SW480 (cell line): ENCODE results near the gene TMPRSS6.

Experiments used
- DNase-seq: peaks from one replicate; pipeline ENCODE4 v3.0.0-alpha.2; 2016; ENCODE audit warnings: low spot score

Gene TMPRSS6

DNA sequence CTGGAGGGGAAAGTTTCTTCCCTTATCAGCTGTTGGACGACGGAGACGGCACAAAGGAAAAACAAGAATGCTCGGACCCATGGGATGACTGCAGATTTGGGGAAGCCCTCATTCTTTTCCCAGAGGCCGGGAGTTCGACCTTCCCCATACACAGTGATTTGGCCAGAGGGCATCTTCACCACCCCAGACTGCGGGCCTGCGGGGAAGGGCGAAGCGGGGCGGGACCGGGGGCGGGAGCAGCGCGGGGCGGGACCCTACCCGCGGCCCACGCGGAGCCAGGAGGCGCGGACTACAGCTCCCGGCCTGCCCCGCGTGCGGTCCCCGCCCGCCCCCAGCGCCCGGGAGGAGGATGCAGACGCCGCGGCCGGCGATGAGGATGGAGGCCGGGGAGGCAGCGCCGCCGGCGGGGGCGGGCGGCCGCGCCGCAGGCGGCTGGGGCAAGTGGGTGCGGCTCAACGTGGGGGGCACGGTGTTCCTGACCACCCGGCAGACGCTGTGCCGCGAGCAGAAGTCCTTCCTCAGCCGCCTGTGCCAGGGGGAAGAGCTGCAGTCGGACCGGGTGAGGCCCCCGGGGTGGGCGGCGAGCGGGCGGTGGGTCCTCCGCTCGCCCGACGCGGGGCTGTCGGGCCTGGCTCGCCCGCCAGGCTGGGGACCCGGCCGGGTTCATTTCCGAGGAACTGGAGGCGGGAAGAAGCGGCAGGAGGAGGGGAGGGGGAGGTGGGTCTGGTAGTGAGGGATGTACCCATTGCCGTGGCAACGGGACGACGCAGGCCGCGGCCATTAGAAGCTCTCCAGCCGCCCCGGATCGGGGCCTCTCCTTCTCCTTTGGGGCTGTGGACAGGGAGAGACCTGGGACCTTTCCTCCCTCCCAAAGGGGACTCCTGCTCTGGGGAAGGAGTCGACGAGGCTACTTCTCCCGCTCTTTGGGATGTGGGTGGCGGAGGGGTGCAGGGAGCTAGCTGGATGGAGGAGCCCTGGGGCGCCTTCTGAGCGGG, 57.8 kb downstream of the TMPRSS6 start, which contains the start of gene KCTD17:
KCTD17 (plus strand) TSS at position 352 of the 995 bp plus-strand sequence; CDS start at position 371, 19 bp downstream.
- peak; percentile 43 for DNase-seq

DNA sequence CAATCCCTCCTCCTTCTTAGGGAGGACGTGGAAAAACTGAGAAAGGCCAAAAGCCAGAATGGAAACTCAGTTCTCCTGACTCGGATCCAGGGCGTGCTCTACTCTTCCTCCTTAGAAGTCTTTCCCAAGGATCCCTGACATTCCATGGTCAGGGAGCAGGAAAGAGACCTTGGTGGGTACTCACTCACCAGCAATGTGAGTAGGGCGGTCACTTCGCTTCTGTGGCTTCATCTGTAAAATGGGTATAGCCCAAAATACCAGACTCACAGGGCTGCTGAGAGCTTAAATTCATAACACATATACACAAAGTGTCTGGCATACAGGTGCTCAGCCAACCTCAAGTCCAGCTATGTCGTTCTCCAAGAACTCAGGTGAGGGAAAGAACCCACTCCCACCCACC, 58.6 kb downstream of the TMPRSS6 start:
- DNase-seq, result no peak

DNA sequence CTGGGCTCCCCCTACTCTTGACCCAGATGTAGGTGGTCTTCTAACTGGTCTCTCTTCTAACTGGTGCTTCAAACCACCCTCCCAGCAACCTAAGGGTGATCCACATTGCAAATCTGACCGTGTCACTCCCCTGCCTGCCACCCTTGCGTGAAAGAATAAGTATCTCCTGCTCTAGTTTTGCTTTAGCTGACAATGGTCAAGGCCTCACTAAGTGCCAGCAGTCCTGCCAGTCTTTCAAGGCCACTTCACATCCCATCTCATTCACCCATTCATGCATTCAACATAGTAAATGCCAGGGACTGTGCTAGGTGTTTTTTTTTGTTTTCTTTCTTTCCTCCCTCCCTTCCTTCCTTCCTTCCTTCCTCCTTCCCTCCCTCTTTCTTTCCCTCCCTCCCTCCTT, 60.3 kb downstream of the TMPRSS6 start:
- no peak for DNase-seq

DNA sequence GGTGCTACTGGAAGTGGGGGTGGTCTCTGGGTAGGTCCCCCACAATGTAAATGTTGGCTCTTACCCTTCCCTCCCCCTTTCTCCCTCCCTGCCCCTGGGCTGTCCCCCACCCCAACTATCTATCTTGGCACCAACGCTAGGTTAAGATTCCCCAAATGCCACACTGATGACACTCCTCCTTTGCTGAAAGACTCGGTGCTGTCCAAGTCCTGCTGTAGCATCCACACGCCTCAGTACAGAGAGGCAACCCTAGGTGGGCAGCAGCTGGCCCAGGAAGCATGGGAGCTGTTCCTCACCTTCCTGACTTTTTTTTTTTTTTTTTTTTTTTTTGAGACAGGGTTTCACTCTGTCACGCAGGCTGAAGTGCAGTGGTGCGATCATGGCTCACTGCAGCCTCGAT, 61.4 kb downstream of the TMPRSS6 start:
- no peak for DNase-seq

DNA sequence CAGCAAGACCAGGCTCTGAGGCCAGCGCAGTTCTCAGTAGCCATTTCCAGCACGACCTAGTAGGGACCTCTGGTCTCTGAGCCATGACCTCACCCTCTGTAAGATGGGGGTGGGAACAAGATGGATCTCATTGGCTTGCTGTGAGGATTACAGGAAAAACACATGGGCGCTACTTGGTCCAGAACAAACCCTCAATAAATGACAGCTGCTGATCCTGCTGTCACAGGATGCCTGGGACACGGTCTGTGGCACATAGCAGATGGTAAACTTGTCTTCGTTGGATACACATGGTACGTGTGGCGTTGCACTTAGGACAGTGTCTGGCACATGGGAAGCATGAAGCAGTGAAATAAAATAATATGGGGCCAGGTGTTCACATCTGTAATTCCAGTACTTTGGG, 62.5 kb downstream of the TMPRSS6 start:
- DNase-seq, result no peak

DNA sequence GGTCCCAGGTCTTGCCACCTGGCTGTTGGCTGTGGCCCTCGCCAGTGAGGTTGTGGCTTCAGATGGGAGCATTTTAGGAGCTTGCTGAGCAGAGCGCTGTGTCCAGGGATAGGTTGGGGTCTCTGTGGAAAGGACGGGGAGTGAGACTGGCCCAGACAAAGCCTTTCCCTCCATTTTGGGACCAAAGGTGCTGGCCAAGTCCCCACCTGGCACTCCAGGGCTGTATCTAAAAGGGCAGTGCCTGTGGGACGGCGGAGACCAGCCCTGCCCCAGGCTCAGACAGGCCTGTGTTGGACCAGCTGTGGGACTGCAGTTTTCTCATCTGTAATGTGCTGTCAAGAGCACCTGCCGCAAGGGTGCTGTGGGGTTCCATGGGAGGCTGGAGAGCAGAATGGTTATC, 62.9 kb downstream of the TMPRSS6 start:
- no peak for DNase-seq

DNA sequence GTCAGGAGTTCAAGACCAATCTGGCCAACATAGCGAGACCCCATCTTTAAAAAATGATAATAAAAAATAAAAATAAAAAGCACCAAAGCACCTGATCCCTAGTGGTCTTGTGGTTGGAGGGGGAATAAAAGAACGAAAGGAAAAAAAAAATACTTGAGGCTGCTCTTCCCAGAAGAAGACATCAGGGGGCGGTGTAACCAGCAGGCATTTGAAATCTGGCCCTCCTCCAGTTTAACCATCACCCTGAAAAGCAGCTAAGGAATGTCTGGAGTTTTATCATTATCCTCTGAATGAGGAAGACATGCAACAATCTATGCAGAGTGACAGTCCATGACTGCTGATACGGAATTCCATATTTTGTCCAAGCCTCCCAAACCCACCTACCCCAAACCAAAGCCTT, 63.6 kb downstream of the TMPRSS6 start:
- DNase-seq, result no peak

DNA sequence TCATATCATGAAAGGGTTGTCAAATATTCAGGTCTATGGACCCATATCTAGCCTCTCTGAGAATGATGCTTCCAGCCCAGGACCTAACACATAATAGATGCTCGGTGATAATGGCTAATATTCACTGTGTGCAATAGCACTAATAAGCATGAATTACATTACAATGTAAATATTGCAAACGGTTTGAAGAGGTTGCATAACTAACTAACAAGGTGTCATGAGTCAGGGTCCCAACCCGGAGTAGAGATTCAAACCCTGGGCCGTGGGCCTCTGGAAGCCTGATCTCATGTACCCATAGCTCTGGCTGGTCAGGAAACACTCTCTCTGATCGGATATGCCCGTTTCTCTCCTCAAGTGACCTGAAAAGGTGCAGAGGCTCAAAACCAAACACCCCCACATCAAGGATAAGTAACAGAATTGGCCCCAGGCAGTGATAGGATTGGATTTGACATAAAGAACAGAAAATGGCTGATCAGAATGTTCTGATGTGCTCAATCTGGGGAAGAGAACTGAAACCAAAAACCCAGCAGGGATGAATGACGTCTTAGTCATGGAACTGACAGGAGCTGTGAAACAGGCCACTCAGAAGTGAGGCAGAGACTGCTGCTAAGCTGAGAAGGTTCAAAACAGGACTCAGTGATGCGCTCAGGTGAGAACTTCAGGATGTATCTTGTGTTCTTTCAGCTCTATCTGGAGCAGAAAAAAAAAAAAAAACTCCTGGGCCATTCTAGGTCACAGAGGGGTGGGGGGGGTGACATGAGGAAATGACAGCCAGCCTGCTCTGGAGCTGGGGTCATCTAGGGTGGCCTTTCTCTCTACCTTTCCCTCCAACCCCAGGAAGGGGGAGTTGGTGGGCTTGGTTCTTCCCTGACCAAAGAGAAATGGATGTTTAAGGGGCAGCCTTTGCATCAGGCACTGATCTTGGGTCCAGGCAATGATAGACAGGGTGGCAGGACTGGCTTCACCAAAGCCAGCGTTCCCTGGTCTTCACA, 64.6 kb downstream of the TMPRSS6 start:
- no peak for DNase-seq

DNA sequence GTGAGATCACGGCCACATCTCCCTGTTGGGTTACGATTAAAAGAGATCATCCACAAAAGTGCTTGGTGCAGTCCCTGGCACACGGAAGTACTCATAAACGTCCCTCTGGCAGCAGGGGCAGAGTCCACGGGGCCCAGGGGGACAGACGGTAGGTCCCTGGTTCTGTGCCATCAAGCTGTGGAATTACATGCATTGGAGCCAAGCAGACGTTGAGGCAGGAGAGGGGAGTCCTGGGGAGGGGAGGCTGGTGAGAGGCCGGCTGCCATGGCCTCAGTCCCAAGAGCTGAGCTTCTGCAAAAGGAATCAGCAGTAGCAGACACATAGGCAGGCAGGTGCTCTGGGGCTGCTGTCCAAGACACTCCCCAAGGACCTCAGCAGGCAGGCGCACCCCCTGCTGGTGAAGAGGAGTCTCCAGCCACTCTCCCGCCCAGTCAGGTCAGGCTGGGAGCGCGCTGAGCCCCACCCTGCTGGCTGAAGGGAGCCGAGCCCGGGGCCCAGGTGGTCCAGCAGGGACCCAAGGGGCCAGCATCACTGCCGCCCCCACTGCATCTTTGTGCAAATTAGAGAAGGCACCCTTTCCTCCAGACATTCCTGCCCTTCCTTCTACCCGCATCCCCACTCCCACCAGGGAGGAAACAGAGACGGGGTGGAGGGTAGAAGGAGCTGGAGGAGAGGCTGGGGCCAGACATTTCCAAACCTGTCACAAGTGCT, 65.5 kb downstream of the TMPRSS6 start:
- peak; percentile 68 for DNase-seq

DNA sequence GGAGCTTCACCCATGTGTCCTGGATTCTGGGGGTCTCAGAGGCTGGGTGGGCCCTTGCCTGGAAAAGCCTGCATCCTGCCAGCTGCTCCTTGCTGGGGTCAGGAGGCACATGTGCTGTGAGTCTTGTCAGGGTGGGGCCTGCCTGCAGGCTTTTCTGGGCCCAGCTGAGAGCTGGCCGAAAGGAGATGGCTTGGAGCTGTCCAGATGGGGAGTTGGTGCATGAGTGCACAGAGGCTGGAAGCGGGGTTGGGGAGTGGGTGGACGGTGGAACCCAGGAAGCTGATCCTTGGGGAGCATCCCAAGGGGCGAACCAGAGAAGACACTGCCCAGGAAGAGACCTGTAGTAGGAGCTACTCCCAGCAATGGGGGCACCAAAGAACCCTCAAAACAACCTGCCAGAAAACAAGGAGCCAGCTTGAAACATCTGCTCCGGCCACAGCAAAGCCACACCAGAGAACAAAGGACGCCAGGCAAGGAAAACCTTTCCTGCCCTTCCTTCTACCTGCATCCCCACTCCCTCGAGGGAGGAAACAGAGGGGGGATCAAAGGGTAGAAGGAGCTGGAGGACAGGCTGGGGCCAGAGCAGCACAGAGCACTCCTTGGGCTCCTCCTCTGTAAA, 66.2 kb downstream of the TMPRSS6 start:
- no peak for DNase-seq

DNA sequence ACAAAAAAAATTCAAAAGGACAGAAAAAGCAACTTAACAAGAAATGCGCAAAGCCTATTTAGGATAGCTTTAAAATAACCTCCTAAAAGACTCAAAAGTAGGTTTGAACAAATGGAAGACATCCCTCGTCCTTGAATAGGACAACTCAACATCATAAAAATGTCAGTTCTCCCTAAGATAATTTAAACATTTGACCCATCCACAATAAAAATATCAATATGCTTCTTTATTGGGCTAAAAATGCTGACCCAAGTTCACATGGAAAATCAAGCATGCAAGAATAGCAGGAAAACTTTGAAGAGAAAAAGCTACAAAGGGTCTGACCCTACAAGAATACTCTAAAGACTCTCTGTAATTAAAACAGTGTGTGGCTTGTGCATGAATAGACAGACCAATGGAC, 70.0 kb downstream of the TMPRSS6 start:
- no peak for DNase-seq

DNA sequence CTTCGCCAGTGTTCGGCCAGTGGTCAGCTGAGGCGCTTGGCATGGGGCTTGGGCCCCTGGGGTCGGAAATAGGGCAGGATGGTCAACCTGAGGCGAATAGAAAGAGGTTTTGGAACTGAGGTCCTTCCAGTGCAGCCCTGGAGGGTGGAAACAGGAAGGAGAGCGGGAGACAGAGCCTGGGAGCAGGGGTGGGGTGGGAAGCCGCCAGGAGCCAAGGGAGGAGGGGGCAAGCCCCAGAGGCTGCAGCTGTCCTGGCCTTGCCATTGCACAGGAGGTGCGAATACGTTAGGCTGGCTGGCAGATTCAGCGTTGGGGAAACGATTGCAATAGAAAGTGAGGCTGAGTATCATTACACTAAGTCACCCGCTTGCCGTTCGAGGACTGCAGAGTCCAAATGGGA, 71.8 kb downstream of the TMPRSS6 start:
- DNase-seq, result no peak

DNA sequence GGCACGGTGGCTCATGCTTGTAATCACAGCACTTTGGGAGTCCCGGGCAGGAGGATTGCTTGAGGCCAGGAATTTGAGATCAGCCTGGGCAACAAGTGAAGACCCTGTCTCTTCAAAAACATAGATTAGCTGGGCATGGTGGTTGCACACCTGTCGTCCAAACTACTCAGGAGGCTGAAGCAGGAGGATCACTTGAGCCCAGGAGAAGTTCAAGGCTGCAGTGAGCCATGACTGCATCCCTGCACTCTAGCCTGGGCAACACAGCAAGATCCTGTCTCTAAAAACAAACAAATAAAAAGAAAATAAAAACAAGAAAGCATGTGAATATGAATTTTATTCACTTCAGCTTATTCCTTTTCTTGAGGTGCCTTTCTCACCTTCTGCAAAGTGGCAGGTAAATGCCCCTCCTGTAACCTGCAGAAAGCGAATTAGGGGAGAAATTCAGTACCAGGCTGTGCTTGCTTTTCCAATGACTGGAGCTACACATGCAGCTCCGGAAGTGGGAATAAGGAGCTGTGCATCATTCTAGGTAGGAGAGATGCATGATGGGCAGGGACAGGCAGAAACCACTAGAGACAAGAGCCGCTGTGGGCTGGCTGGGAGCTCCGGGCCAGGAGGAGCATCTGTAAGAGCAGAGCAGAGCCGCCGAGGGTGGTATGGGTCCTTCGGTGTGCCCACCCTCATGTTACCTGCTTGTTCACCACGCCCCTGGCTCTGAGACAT, 72.7 kb downstream of the TMPRSS6 start:
- no peak for DNase-seq

DNA sequence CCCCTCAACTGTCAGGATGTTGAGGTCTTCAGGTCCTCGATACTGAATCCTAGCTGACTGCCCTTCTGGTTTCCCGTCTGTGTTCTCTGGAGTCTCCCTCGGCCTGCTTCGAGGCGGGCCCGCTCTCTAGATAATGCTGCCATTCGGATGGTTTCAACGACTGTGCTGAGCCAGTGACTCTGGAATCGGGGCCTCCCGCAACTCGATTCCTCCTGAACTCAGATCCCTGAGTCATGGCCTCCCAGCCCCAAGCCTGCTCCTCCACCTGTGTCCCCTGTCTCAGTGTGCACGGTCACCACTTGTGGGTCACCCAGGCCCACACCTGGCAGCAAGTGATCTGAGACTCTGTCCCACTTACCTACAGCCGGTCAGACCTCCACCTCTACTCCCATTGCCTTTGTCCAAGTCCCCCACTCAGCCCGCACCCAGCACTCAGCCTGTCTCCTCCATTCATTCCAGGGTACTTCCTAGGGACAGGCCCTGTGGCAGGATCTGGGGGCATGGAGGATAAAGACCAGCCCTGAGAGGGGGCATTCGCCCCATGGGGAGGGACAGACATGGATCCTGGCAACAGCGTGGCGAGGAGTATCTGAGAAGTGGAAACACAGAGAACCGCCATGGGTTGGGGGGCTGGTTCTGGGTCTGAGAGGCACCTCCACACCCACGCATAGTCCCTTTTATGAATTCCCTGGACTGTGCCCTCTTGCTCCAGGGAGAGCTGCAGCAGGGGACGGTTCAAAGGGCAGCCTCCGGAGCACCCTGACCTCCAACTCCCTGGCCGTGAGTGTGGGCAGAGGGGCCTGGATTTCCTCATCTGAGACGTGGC, 75.7 kb downstream of the TMPRSS6 start:
- DNase-seq, result no peak

DNA sequence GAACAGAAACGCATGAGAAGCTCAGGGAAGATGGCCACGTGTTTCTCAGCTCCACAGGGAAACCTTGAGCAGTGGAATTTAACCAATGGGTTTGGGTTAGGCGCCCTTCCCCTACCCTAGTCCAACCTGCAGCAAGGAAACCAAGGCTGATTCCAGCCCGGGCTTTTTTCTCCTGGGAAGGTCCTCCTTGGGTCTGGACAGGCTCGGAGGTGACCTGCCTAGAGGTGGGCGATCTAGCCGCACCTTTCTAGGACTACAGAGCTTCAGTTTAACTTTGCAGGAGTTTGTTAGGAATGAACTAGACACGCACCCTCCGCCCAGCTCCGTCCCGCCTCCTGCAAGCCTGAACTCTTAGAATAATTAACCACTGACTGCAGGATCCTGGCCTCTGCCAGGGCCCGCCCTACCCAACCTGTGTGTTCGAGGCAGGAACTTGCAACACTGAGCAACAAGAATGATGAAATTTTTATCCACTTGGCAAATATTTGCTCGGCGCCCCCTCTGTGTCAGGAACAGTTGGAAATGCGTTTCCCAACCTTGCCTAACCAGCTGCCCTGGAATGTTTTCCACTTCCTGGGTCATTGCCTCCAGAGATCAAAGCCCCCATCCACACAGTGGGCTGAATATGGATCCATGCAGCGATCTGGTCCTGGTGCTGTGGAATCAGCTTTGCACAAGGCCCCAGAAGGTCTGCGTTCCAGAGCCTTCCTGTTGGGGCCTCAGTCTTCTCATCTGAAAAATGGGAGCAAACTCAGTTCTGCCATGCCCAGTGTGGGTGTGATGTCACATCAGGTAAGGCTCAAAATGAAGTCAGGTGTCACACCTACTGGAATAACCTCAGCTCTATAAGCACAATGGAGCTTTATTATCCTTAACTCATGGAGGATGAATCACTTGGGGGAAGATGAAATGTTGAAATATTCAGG, 76.7 kb downstream of the TMPRSS6 start:
- DNase-seq, result peak; percentile 77

DNA sequence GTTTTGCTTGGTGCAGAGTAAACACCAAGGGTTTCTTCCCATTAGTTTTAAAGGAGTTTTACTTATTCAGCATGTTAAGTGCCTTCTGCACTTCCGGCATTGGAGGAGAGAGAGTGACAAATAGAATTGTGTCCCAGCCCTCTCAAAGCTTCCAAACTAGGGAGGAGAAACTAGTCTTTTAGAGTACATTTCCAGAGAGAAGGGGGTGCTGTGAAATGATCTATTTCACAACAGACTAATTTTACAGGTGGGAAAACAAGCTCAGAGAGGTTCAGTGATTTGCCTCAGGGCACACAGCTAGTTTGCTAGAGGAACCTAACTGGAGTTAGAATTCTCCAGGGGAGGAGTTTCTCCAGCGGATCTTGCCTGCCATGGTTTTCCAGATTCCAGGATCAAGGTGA, 77.4 kb downstream of the TMPRSS6 start:
- no peak for DNase-seq

DNA sequence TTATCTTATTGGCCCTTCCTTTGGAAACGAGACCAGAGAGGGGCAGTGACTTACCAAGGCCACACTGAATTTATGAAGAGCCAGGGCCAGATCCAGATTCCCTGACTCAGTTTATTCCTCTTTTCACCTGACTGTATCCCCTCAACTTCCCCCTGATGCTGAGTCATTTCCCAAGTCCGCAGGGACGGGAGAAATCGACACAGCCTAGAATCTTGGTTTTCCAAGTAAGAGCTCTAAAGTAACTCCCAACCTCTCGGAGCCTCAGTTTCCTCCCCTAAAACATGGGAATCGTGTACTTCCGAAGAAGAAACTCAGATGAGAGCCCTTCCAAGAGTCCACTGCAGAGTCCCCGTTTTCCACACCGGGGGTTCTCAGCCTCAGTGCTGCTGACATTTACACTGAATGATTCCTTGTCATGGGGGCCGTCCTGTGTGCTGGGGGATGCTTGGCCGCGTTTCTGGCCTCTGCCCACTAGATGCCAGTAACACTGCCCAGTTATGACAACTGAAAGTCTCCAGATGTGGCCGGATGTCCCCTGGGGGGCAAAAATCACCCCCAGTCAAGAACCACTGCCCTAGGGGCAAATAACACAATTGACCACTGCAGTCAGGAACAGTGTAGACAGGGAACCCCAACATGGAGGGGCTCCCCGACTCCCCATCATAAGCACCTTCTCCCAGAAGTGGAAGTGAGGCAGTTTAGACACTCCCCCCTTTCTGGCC, 78.8 kb downstream of the TMPRSS6 start:
- DNase-seq, result no peak
